H9 (cell line): ENCODE data around the gene MS4A7. TPM values are rescaled to one million over a fixed set of nuclear protein-coding genes. Genes with fewer than 3 reads are reported as not detected.

ENCODE experiments used
- DNase-seq: peaks from one replicate; pipeline ENCODE4 v3.0.0-alpha.2; 2017
- H2AFZ ChIP-seq: one replicate; pipeline ENCODE4 v1.6.1; 2013; ENCODE audit warnings: mild to moderate bottlenecking, low read length, control low read depth, moderate library complexity
- H2AK5ac ChIP-seq: 2 replicates; pipeline ENCODE4 v1.6.1; 2013; ENCODE audit warnings: low read length, control low read depth, mixed read lengths; ENCODE audit not compliant: insufficient read length
- H2BK120ac ChIP-seq: one replicate; pipeline ENCODE4 v1.6.1; 2013; ENCODE audit warnings: low read depth, mild to moderate bottlenecking, low read length, control low read depth, inconsistent platforms; ENCODE audit not compliant: poor library complexity, severe bottlenecking
- H2BK12ac ChIP-seq: 2 replicates; pipeline ENCODE4 v1.6.1; 2013; ENCODE audit warnings: low read length, control low read depth, mixed read lengths, low read depth; ENCODE audit not compliant: insufficient read length
- H2BK15ac ChIP-seq: 2 replicates; pipeline ENCODE4 v1.6.1; 2013; ENCODE audit warnings: low read depth, low read length, control low read depth
- H2BK20ac ChIP-seq: one replicate; pipeline ENCODE4 v1.6.1; 2013; ENCODE audit warnings: low read depth, mild to moderate bottlenecking, low read length, control low read depth, inconsistent platforms; ENCODE audit not compliant: poor library complexity, severe bottlenecking
- H2BK5ac ChIP-seq: 2 replicates; pipeline ENCODE4 v1.6.1; 2013; ENCODE audit warnings: low read length, control low read depth, mixed read lengths; ENCODE audit not compliant: insufficient read length
- H3K14ac ChIP-seq: 2 replicates; pipeline ENCODE4 v1.6.1; 2013; ENCODE audit warnings: low read length, control low read depth; ENCODE audit not compliant: insufficient read depth
- H3K18ac ChIP-seq: 2 replicates; pipeline ENCODE4 v1.6.1; 2013; ENCODE audit warnings: low read depth, mild to moderate bottlenecking, mixed read lengths, low read length, control low read depth; ENCODE audit not compliant: insufficient read length
- H3K23ac ChIP-seq: 2 replicates; pipeline ENCODE4 v1.6.1; 2013; ENCODE audit warnings: low read length, control low read depth, mixed read lengths, low read depth; ENCODE audit not compliant: insufficient read length
- H3K23me2 ChIP-seq: 2 replicates; pipeline ENCODE4 v1.6.1; 2013; ENCODE audit warnings: low read depth, mild to moderate bottlenecking, mixed read lengths, low read length, control low read depth; ENCODE audit not compliant: insufficient read length, poor library complexity, severe bottlenecking
- H3K27ac ChIP-seq: 2 replicates; pipeline ENCODE4 v1.5.1; 2013; ENCODE audit warnings: low read length, control low read depth, mixed read lengths, low read depth; ENCODE audit not compliant: insufficient read length
- H3K27me3 ChIP-seq: 2 replicates; pipeline ENCODE4 v1.6.1; 2013; ENCODE audit warnings: low read length, control low read depth, inconsistent platforms; ENCODE audit not compliant: insufficient read depth
- H3K4ac ChIP-seq: 2 replicates; pipeline ENCODE4 v1.6.1; 2013; ENCODE audit warnings: low read depth, mild to moderate bottlenecking, control low read depth, inconsistent platforms, low read length, moderate library complexity
- H3K4me1 ChIP-seq: 2 replicates; pipeline ENCODE4 v1.6.1; 2013; ENCODE audit warnings: low read length, control low read depth, inconsistent platforms; ENCODE audit not compliant: insufficient read depth
- H3K4me2 ChIP-seq: 2 replicates; pipeline ENCODE4 v1.6.1; 2013; ENCODE audit warnings: low read length, control low read depth, mixed read lengths; ENCODE audit not compliant: insufficient read length, insufficient read depth
- H3K56ac ChIP-seq: 2 replicates; pipeline ENCODE4 v1.6.1; 2013; ENCODE audit warnings: low read depth, mild to moderate bottlenecking, mixed read lengths, low read length, control low read depth; ENCODE audit not compliant: insufficient read length
- H3K79me1 ChIP-seq: 2 replicates; pipeline ENCODE4 v1.6.1; 2013; ENCODE audit warnings: low read depth, mild to moderate bottlenecking, moderate library complexity, low read length, control low read depth, inconsistent platforms; ENCODE audit not compliant: insufficient read depth, poor library complexity, severe bottlenecking
- H3K79me2 ChIP-seq: 2 replicates; pipeline ENCODE4 v1.6.1; 2013; ENCODE audit warnings: low read length, control low read depth, inconsistent platforms; ENCODE audit not compliant: insufficient read depth
- H3K9ac ChIP-seq: 2 replicates; pipeline ENCODE4 v1.6.1; 2013; ENCODE audit warnings: low read length, control low read depth, mixed read lengths; ENCODE audit not compliant: insufficient read length; ENCODE audit errors: extremely low read depth
- H3K9me3 ChIP-seq: one replicate; pipeline ENCODE4 v1.6.1; 2013; ENCODE audit warnings: low read depth, low read length, inconsistent platforms; ENCODE audit not compliant: control insufficient read depth
- H3T11ph ChIP-seq: one replicate; pipeline ENCODE4 v1.6.1; 2013; ENCODE audit warnings: mild to moderate bottlenecking, low read length, control low read depth, inconsistent platforms
- H4K20me1 ChIP-seq: one replicate; pipeline ENCODE4 v1.6.1; 2013; ENCODE audit not compliant: control insufficient read depth, insufficient read length, insufficient read depth
- H4K5ac ChIP-seq: 2 replicates; pipeline ENCODE4 v1.6.1; 2013; ENCODE audit warnings: low read depth, mild to moderate bottlenecking, mixed read lengths, low read length, control low read depth; ENCODE audit not compliant: insufficient read length
- H4K8ac ChIP-seq: replicated peaks from 2 replicates; pipeline ENCODE4 v1.6.1; 2013; ENCODE audit warnings: low read length, control low read depth, mixed read lengths, low read depth; ENCODE audit not compliant: insufficient read length
- H4K91ac ChIP-seq: 2 replicates; pipeline ENCODE4 v1.6.1; 2013; ENCODE audit warnings: low read depth, mild to moderate bottlenecking, moderate library complexity, mixed read lengths, low read length, control low read depth; ENCODE audit not compliant: insufficient read length
- H3K27ac Mint-ChIP-seq, 3 experiments: 2 replicates in 2 of 3; 3 replicates in 1 of 3; pipeline ENCODE4 v1.8.0; 2020 to 2021; ENCODE audit warnings: mixed read lengths in 3 of 3, mild to moderate bottlenecking in 1 of 3, moderate library complexity in 1 of 3
- H3K27me3 Mint-ChIP-seq: 2 replicates; pipeline ENCODE4 v1.8.0; 2021; ENCODE audit warnings: low read depth, mild to moderate bottlenecking, moderate library complexity, mixed read lengths
- H3K36me3 Mint-ChIP-seq, 3 experiments: 2 replicates in 2 of 3; 3 replicates in 1 of 3; pipeline ENCODE4 v1.8.0; 2020 to 2021; ENCODE audit warnings: low read depth in 3 of 3, mixed read lengths in 3 of 3; ENCODE audit not compliant: insufficient read depth in 1 of 3
- H3K4me1 Mint-ChIP-seq, 2 experiments: 2 replicates each; pipeline ENCODE4 v1.8.0; 2020; ENCODE audit warnings: mixed read lengths in 2 of 2
- H3K4me3 Mint-ChIP-seq, 2 experiments: 2 replicates in 1 of 2; 3 replicates in 1 of 2; pipeline ENCODE4 v1.8.0; 2020 to 2021; ENCODE audit warnings: mild to moderate bottlenecking in 2 of 2, mixed read lengths in 2 of 2, moderate library complexity in 1 of 2
- H3K9me3 Mint-ChIP-seq, 2 experiments: 2 replicates in 1 of 2; 3 replicates in 1 of 2; pipeline ENCODE4 v1.8.0; 2020; ENCODE audit warnings: mild to moderate bottlenecking in 2 of 2, mixed read lengths in 2 of 2, moderate library complexity in 1 of 2
- CTCF ChIP-seq: fragments of 200-600 bp; sonication (generic); conservative IDR thresholded peaks from 3 replicates; pipeline ENCODE4 v1.8.0; 2021; ENCODE audit warnings: antibody characterized with exemption, mild to moderate bottlenecking
- WGBS: extraction: QIAGEN DNeasy Blood & Tissue Kit; methylation state at CpG from one replicate; pipeline ENCODE4 v1.1.7; 2013; ENCODE audit warnings: missing lambda C conversion rate, low lambda C conversion rate, mixed read lengths; ENCODE audit not compliant: insufficient read length; ENCODE audit errors: extremely low coverage; 5-methylcytosine and 5-hydroxymethylcytosine counted together
- total RNA-seq: library from RNA; stranded (reverse); gene quantifications from 2 replicates; pipeline ENCODE4 v1.2.1, GENCODE V29; 2021

Gene MS4A7
- total RNA-seq, 1 experiment from 2014 or later: not detected

- Histone ChIP-seq H2AFZ (no peak overlapping the region), H3K56ac (no peak overlapping the region), H3K9me3 (no peaks in the 10 kb centered on the region), H3K79me2 (no peaks in the 10 kb centered on the region), H3K14ac (no peak overlapping the region), H3K4me1 (no peaks in the 10 kb centered on the region), H3K9ac (no peak overlapping the region), H3K4ac (no peak overlapping the region), H2BK20ac (no peak overlapping the region), H2BK120ac (no peak overlapping the region), H4K8ac (no peak overlapping the region), H3K79me1 (no peaks in the 10 kb centered on the region), H3T11ph (no peak overlapping the region), H2AK5ac (no peak overlapping the region), H2BK5ac (no peak overlapping the region), H3K4me2 (no peak overlapping the region), H4K20me1 (no peaks in the 10 kb centered on the region), H4K91ac (no peak overlapping the region), H3K18ac (no peak overlapping the region), H2BK15ac (no peak overlapping the region), H2BK12ac (no peak overlapping the region), H3K27ac (no peak overlapping the region), H3K23ac (no peak overlapping the region), H3K23me2 (no peaks in the 10 kb centered on the region), H3K27me3 (no peaks in the 10 kb centered on the region), H4K5ac (no peak overlapping the region)
- no peak for DNase-seq
- Mint-ChIP-seq H3K27ac (no peak overlapping the region), H3K4me3 (no peak overlapping the region), H3K4me1 (peaks cover 18 to 24% of the 10 kb centered on the region in 2 experiments), H3K36me3 (no peaks in the 10 kb centered on the region; a peak in 1 of 7 replicates), H3K9me3 (no peaks in the 10 kb centered on the region; a peak in 1 of 5 replicates), H3K27me3 (no peaks in the 10 kb centered on the region)
- WGBS: no CpG with 5 or more reads among the region's 7 CpGs
- TF ChIP-seq CTCF: no peak
Observed at GRCh38 chr11:60336767-60337391, 41.5 kb upstream of the MS4A7 start.
